ENCODE measurements around the gene ADGRL3.
"Not testable (repeated sequence)": the region's sequence is repeated elsewhere in the genome, so short reads cannot be mapped to it uniquely, and the experiment has no call there.

The ADGRL3 gene

GRCh38 chr4:61783050-61783449, 582.9 kb downstream of the ADGRL3 start:
- no peak for DNase-seq (ENCODE audit: low read depth in 3 of 3, low spot score in 1 of 3)

GRCh38 chr4:61785761-61786160, 585.6 kb downstream of the ADGRL3 start:
- DNase-seq (ENCODE audit: low read depth in 3 of 3, low spot score in 1 of 3), result no peak

- no peak for DNase-seq (ENCODE audit: low read depth in 3 of 3, low spot score in 1 of 3)
Observed at GRCh38 chr4:61786211-61786610, 586.1 kb downstream of the ADGRL3 start.

- DNase-seq (ENCODE audit: low read depth in 3 of 3, low spot score in 1 of 3), result no peak
Observed at GRCh38 chr4:61795998-61796397, 595.9 kb downstream of the ADGRL3 start.

- DNase-seq (ENCODE audit: low read depth in 3 of 3, low spot score in 1 of 3), result no peak
Observed at GRCh38 chr4:61799794-61800193, 599.7 kb downstream of the ADGRL3 start.

GRCh38 chr4:61805227-61805626, 605.1 kb downstream of the ADGRL3 start:
- DNase-seq (ENCODE audit: low read depth in 3 of 3, low spot score in 1 of 3), result no peak

GRCh38 chr4:61805979-61806378, 605.9 kb downstream of the ADGRL3 start:
- no peak for DNase-seq (ENCODE audit: low read depth in 3 of 3, low spot score in 1 of 3)

GRCh38 chr4:61812171-61812570, 612.0 kb downstream of the ADGRL3 start:
- DNase-seq (ENCODE audit: low read depth in 3 of 3, low spot score in 1 of 3), result no peak

- no peak for DNase-seq (ENCODE audit: low read depth in 3 of 3, low spot score in 1 of 3)
Observed at GRCh38 chr4:61817071-61817470, 616.9 kb downstream of the ADGRL3 start.

GRCh38 chr4:61820136-61820535, 620.0 kb downstream of the ADGRL3 start:
- DNase-seq (ENCODE audit: low read depth in 3 of 3, low spot score in 1 of 3), result no peak

GRCh38 chr4:61824454-61824853, 624.3 kb downstream of the ADGRL3 start:
- no peak for DNase-seq (ENCODE audit: low read depth in 3 of 3, low spot score in 1 of 3)

GRCh38 chr4:61827907-61828391, 627.8 kb downstream of the ADGRL3 start:
- DNase-seq (ENCODE audit: low read depth in 3 of 3, low spot score in 1 of 3), result no peak

GRCh38 chr4:61828960-61829359, 628.8 kb downstream of the ADGRL3 start:
- no peak for DNase-seq (ENCODE audit: low read depth in 3 of 3, low spot score in 1 of 3)

GRCh38 chr4:61831987-61832386, 631.9 kb downstream of the ADGRL3 start:
- DNase-seq (ENCODE audit: low read depth in 3 of 3, low spot score in 1 of 3), result no peak

- DNase-seq (ENCODE audit: low read depth in 3 of 3, low spot score in 1 of 3), result no peak
Observed at GRCh38 chr4:61837395-61837794, 637.3 kb downstream of the ADGRL3 start.

- DNase-seq (ENCODE audit: low read depth in 3 of 3, low spot score in 1 of 3), result no peak
Observed at GRCh38 chr4:61838072-61838471, 637.9 kb downstream of the ADGRL3 start.

- no peak for DNase-seq (ENCODE audit: low read depth in 3 of 3, low spot score in 1 of 3)
Observed at GRCh38 chr4:61841714-61842113, 641.6 kb downstream of the ADGRL3 start.

- no peak for DNase-seq (ENCODE audit: low read depth in 3 of 3, low spot score in 1 of 3)
Observed at GRCh38 chr4:61851126-61851525, 651.0 kb downstream of the ADGRL3 start.

GRCh38 chr4:61852105-61852504, 652.0 kb downstream of the ADGRL3 start:
- not testable (repeated sequence) for DNase-seq (ENCODE audit: low read depth in 3 of 3, low spot score in 1 of 3)

GRCh38 chr4:61853041-61853440, 652.9 kb downstream of the ADGRL3 start:
- no peak for DNase-seq (ENCODE audit: low read depth in 3 of 3, low spot score in 1 of 3)

- no peak for DNase-seq (ENCODE audit: low read depth in 3 of 3, low spot score in 1 of 3)
Observed at GRCh38 chr4:61860376-61860775, 660.2 kb downstream of the ADGRL3 start.

GRCh38 chr4:61864286-61864685, 664.2 kb downstream of the ADGRL3 start:
- DNase-seq (ENCODE audit: low read depth in 3 of 3, low spot score in 1 of 3), result no peak

- no peak for DNase-seq (ENCODE audit: low read depth in 3 of 3, low spot score in 1 of 3)
Observed at GRCh38 chr4:61866378-61867030, 666.4 kb downstream of the ADGRL3 start.
